Central memory CD8-positive, alpha-beta T cell (primary cell): ENCODE results near the gene TMX4.
"Not testable (repeated sequence)": the region's sequence is repeated elsewhere in the genome, so short reads cannot be mapped to it uniquely, and the experiment has no call there.

Experiments used
- ATAC-seq: fragments of 150-1000 bp; cut with Tn5 transposase; replicated peaks from 2 replicates; pipeline ENCODE4 v1.10.0; 2022; ENCODE audit warnings: mild to moderate bottlenecking, moderate FRiP score, moderate number of reproducible peaks; ENCODE audit not compliant: poor library complexity, severe bottlenecking; ENCODE audit errors: extremely low read depth
- DNase-seq, 2 donors: peaks; one replicate each; pipeline ENCODE4 v3.0.0; 2021; ENCODE audit warnings: low spot score in 2 of 2
- H3K27ac Mint-ChIP-seq: one replicate; pipeline ENCODE4 v1.8.0; 2022; ENCODE audit warnings: low read depth, mild to moderate bottlenecking, moderate library complexity, mixed read lengths
- H3K27me3 Mint-ChIP-seq: one replicate; pipeline ENCODE4 v1.8.0; 2022; ENCODE audit warnings: mixed read lengths
- H3K36me3 Mint-ChIP-seq: one replicate; pipeline ENCODE4 v1.8.0; 2022; ENCODE audit warnings: mild to moderate bottlenecking, moderate library complexity, mixed read lengths; ENCODE audit not compliant: insufficient read depth
- H3K4me1 Mint-ChIP-seq: one replicate; pipeline ENCODE4 v1.8.0; 2022; ENCODE audit warnings: mixed read lengths
- H3K4me3 Mint-ChIP-seq: one replicate; pipeline ENCODE4 v1.8.0; 2022; ENCODE audit warnings: mild to moderate bottlenecking, moderate library complexity, mixed read lengths
- H3K9me3 Mint-ChIP-seq: one replicate; pipeline ENCODE4 v1.8.0; 2022; ENCODE audit warnings: mixed read lengths

TMX4 gene

GRCh38 chr20:8043687-8044282 lies 24.2 kb upstream of the TMX4 start:
- Mint-ChIP-seq H3K9me3 (no peaks in the 10 kb centered on the region), H3K27ac (no peak overlapping the region), H3K4me1 (peaks cover 5% of the 10 kb centered on the region), H3K4me3 (no peak overlapping the region), H3K36me3 (no peaks in the 10 kb centered on the region), H3K27me3 (peaks cover 42% of the 10 kb centered on the region)
- DNase-seq: peak in 1 of 2 donors; percentile 26
- ATAC-seq: peak; percentile 65

- Mint-ChIP-seq H3K27ac (no peak overlapping the region), H3K9me3 (no peaks in the 10 kb centered on the region), H3K4me1 (peaks cover 5% of the 10 kb centered on the region), H3K27me3 (peaks cover 17% of the 10 kb centered on the region), H3K4me3 (no peak overlapping the region), H3K36me3 (no peaks in the 10 kb centered on the region)
- no peak for ATAC-seq
- no peak for DNase-seq
These were observed 19.5 kb upstream of the TMX4 start for GRCh38 chr20:8039042-8039441.

- Mint-ChIP-seq H3K9me3 (no peaks in the 10 kb centered on the region), H3K4me1 (no peaks in the 10 kb centered on the region), H3K36me3 (no peaks in the 10 kb centered on the region), H3K27ac (no peak overlapping the region), H3K4me3 (no peak overlapping the region), H3K27me3 (peaks cover 4% of the 10 kb centered on the region)
- ATAC-seq: no peak
- no peak for DNase-seq
These were observed 17.2 kb upstream of the TMX4 start for GRCh38 chr20:8036771-8037170.

GRCh38 chr20:8033151-8033841 lies 13.7 kb upstream of the TMX4 start:
- H3K27me3 Mint-ChIP-seq: no peaks in the 10 kb centered on the region
- no peaks in the 10 kb centered on the region for H3K4me1 Mint-ChIP-seq
- no peaks in the 10 kb centered on the region for H3K9me3 Mint-ChIP-seq
- ATAC-seq: no peak
- no peak overlapping the region for H3K4me3 Mint-ChIP-seq
- H3K36me3 Mint-ChIP-seq: peaks cover 2% of the 10 kb centered on the region
- DNase-seq: no peak
- H3K27ac Mint-ChIP-seq: no peak overlapping the region

GRCh38 chr20:8032499-8032898 lies 12.9 kb upstream of the TMX4 start:
- no peaks in the 10 kb centered on the region for H3K27me3 Mint-ChIP-seq
- no peaks in the 10 kb centered on the region for H3K9me3 Mint-ChIP-seq
- H3K4me1 Mint-ChIP-seq: no peaks in the 10 kb centered on the region
- no peak for ATAC-seq
- H3K27ac Mint-ChIP-seq: no peak overlapping the region
- no peak for DNase-seq
- H3K4me3 Mint-ChIP-seq: no peak overlapping the region
- peaks cover 2% of the 10 kb centered on the region for H3K36me3 Mint-ChIP-seq

- H3K9me3 Mint-ChIP-seq, H3K4me1 Mint-ChIP-seq, ATAC-seq, H3K4me3 Mint-ChIP-seq, H3K27ac Mint-ChIP-seq, DNase-seq, H3K27me3 Mint-ChIP-seq, H3K36me3 Mint-ChIP-seq: not testable (repeated sequence)
These were observed 12.0 kb upstream of the TMX4 start for GRCh38 chr20:8031539-8031938.

GRCh38 chr20:8021541-8022269 lies 2.1 kb upstream of the TMX4 start:
- DNase-seq: no peak
- H3K27me3 Mint-ChIP-seq: no peaks in the 10 kb centered on the region
- H3K36me3 Mint-ChIP-seq: peaks cover 14% of the 10 kb centered on the region
- H3K27ac Mint-ChIP-seq: no peak overlapping the region
- no peak overlapping the region for H3K4me3 Mint-ChIP-seq
- H3K9me3 Mint-ChIP-seq: no peaks in the 10 kb centered on the region
- no peak for ATAC-seq
- peaks cover 27% of the 10 kb centered on the region for H3K4me1 Mint-ChIP-seq

GRCh38 chr20:8020314-8021079 lies 936 bp upstream of the TMX4 start:
- H3K27me3 Mint-ChIP-seq: no peaks in the 10 kb centered on the region
- H3K27ac Mint-ChIP-seq: no peak overlapping the region
- peak; percentile 59 for ATAC-seq
- H3K4me3 Mint-ChIP-seq: no peak overlapping the region
- H3K36me3 Mint-ChIP-seq: peaks cover 14% of the 10 kb centered on the region
- H3K9me3 Mint-ChIP-seq: no peaks in the 10 kb centered on the region
- peaks cover 40% of the 10 kb centered on the region for H3K4me1 Mint-ChIP-seq
- DNase-seq: peak in 1 of 2 donors; percentile 25

GRCh38 chr20:8019998-8020247 lies 362 bp upstream of the TMX4 start:
- Mint-ChIP-seq H3K27ac (no peak overlapping the region), H3K36me3 (peaks cover 14% of the 10 kb centered on the region), H3K4me1 (peaks cover 45% of the 10 kb centered on the region), H3K27me3 (no peaks in the 10 kb centered on the region), H3K9me3 (no peaks in the 10 kb centered on the region), H3K4me3 (no peak overlapping the region)
- ATAC-seq (peak; percentile 41), DNase-seq (no peak)

- H3K27me3 Mint-ChIP-seq: no peaks in the 10 kb centered on the region
- peak; percentile 51 for ATAC-seq
- H3K4me3 Mint-ChIP-seq: no peak overlapping the region
- H3K36me3 Mint-ChIP-seq: peaks cover 14% of the 10 kb centered on the region
- H3K4me1 Mint-ChIP-seq: peaks cover 55% of the 10 kb centered on the region
- DNase-seq: peak; percentile 53 to 54
- peak overlapping the region; percentile 92 for H3K27ac Mint-ChIP-seq
- no peaks in the 10 kb centered on the region for H3K9me3 Mint-ChIP-seq
These were observed 659 bp downstream of the TMX4 start for GRCh38 chr20:8018958-8019245.

- Mint-ChIP-seq H3K27me3 (no peaks in the 10 kb centered on the region), H3K9me3 (no peaks in the 10 kb centered on the region), H3K4me3 (no peak overlapping the region), H3K36me3 (peaks cover 12% of the 10 kb centered on the region), H3K4me1 (peaks cover 56% of the 10 kb centered on the region), H3K27ac (no peak overlapping the region)
- ATAC-seq (no peak), DNase-seq (no peak)
These were observed 6.8 kb downstream of the TMX4 start for GRCh38 chr20:8012724-8013123.

- Mint-ChIP-seq H3K4me3 (no peak overlapping the region), H3K36me3 (peaks cover 19% of the 10 kb centered on the region), H3K9me3 (no peaks in the 10 kb centered on the region), H3K4me1 (peaks cover 45% of the 10 kb centered on the region), H3K27me3 (no peaks in the 10 kb centered on the region), H3K27ac (no peak overlapping the region)
- DNase-seq (no peak), ATAC-seq (no peak)
These were observed 10.8 kb downstream of the TMX4 start for GRCh38 chr20:8008733-8009132.

- ATAC-seq (no peak), DNase-seq (no peak)
- peaks cover 19% of the 10 kb centered on the region for H3K36me3 Mint-ChIP-seq
- peaks cover 42% of the 10 kb centered on the region for H3K4me1 Mint-ChIP-seq
- H3K27me3 Mint-ChIP-seq: no peaks in the 10 kb centered on the region
- no peak overlapping the region for H3K27ac Mint-ChIP-seq
- no peaks in the 10 kb centered on the region for H3K9me3 Mint-ChIP-seq
- H3K4me3 Mint-ChIP-seq: no peak overlapping the region
These were observed 12.1 kb downstream of the TMX4 start for GRCh38 chr20:8007490-8007889.
